Neural cell (in vitro differentiated cells): ENCODE measurements around the gene CSRNP3. TPM values are rescaled to one million over a fixed set of nuclear protein-coding genes. Genes with fewer than 3 reads are reported as not detected.
A peak's percentile ranks its signal among the peaks of the same experiment; 100 is the strongest.

Experiments used
- H2AFZ ChIP-seq: fragments of 200-600, 300-800 bp; sonication (generic), shearing (Covaris generic); 2 replicates; pipeline ENCODE4 v1.6.0; 2014; ENCODE audit warnings: low read depth, mild to moderate bottlenecking, antibody characterized with exemption, low read length, moderate library complexity
- H3F3A ChIP-seq: fragments of 200-600 bp; shearing (Covaris generic); 2 replicates; pipeline ENCODE4 v1.6.1; 2016; ENCODE audit warnings: mild to moderate bottlenecking, moderate library complexity, mixed read lengths, antibody characterized with exemption, low read length; ENCODE audit not compliant: insufficient read depth, poor library complexity, severe bottlenecking
- H3K27ac ChIP-seq: fragments of 200-600, 300-800 bp; sonication (generic), shearing (Covaris generic); 2 replicates; pipeline ENCODE4 v1.5.1; 2014; ENCODE audit warnings: mild to moderate bottlenecking, low read length, moderate library complexity
- H3K27me3 ChIP-seq: fragments of 300-800, 200-600 bp; sonication (generic), shearing (Covaris generic); 2 replicates; pipeline ENCODE4 v1.6.0; 2014; ENCODE audit warnings: mild to moderate bottlenecking, low read depth, low read length, moderate library complexity; ENCODE audit not compliant: insufficient read depth
- H3K36me3 ChIP-seq: fragments of 300-800, 200-600 bp; sonication (generic), shearing (Covaris generic); 2 replicates; pipeline ENCODE4 v1.5.1; 2014; ENCODE audit warnings: mild to moderate bottlenecking, antibody characterized with exemption, low read length, moderate library complexity; ENCODE audit not compliant: insufficient read depth
- H3K4me2 ChIP-seq: fragments of 300-800, 200-600 bp; sonication (generic), shearing (Covaris generic); 2 replicates; pipeline ENCODE4 v1.6.0; 2014; ENCODE audit warnings: mild to moderate bottlenecking, low read length
- H3K4me3 ChIP-seq: fragments of 300-800, 200-600 bp; sonication (generic), shearing (Covaris generic); 2 replicates; pipeline ENCODE4 v1.5.1; 2014; ENCODE audit warnings: mild to moderate bottlenecking, low read length, moderate library complexity
- H3K79me2 ChIP-seq: fragments of 200-600 bp; shearing (Covaris generic); replicated peaks from 2 replicates; pipeline ENCODE4 v1.6.0; 2014; ENCODE audit warnings: mild to moderate bottlenecking, low read length, moderate library complexity; ENCODE audit not compliant: insufficient read depth
- H3K9ac ChIP-seq: fragments of 300-800, 200-600 bp; sonication (generic), shearing (Covaris generic); 2 replicates; pipeline ENCODE4 v1.6.1; 2016; ENCODE audit warnings: mild to moderate bottlenecking, low read length, mixed read lengths
- H3K9me2 ChIP-seq: fragments of 200-600 bp; shearing (Covaris generic); 2 replicates; pipeline ENCODE4 v1.6.1; 2016; ENCODE audit warnings: mild to moderate bottlenecking, low read length, mixed read lengths; ENCODE audit not compliant: insufficient read depth
- H3K9me3 ChIP-seq: fragments of 200-600, 300-800 bp; sonication (generic), shearing (Covaris generic); 2 replicates; pipeline ENCODE4 v1.6.1; 2016; ENCODE audit warnings: mild to moderate bottlenecking, mixed run types, low read length, moderate library complexity, mixed read lengths
- H4K20me1 ChIP-seq: fragments of 200-600 bp; shearing (Covaris generic); 2 replicates; pipeline ENCODE4 v1.6.1; 2016; ENCODE audit warnings: mild to moderate bottlenecking, mixed run types; ENCODE audit not compliant: insufficient read depth
- CTCF ChIP-seq: fragments of 450-650 bp; IDR thresholded peaks from 2 replicates; pipeline ENCODE4 v1.5.1; 2014; ENCODE audit warnings: antibody characterized with exemption, mild to moderate bottlenecking, moderate library complexity; ENCODE audit not compliant: poor library complexity, severe bottlenecking
- EP300 ChIP-seq: fragments of 450-650 bp; conservative IDR thresholded peaks from 2 replicates; pipeline ENCODE4 v1.6.1; 2014; ENCODE audit warnings: antibody characterized with exemption, mild to moderate bottlenecking, moderate library complexity; ENCODE audit not compliant: poor library complexity, severe bottlenecking
- EZH2 ChIP-seq: fragments of 200-600, 300-800 bp; shearing (Covaris generic), sonication (generic); IDR thresholded peaks from 2 replicates; pipeline ENCODE4 v1.6.1; 2014; ENCODE audit warnings: antibody characterized with exemption, low read length, borderline replicate concordance, mild to moderate bottlenecking; ENCODE audit not compliant: insufficient read depth, poor library complexity, severe bottlenecking
- MXI1 ChIP-seq: fragments of 450-650 bp; conservative IDR thresholded peaks from 2 replicates; pipeline ENCODE4 v1.6.1; 2014; ENCODE audit warnings: antibody characterized with exemption, mild to moderate bottlenecking; ENCODE audit not compliant: poor library complexity, severe bottlenecking
- POLR2AphosphoS5 ChIP-seq: IDR thresholded peaks from 2 replicates; pipeline ENCODE4 v1.6.1; 2012
- RAD21 ChIP-seq: fragments of 450-650 bp; conservative IDR thresholded peaks from 2 replicates; pipeline ENCODE4 v1.6.1; 2014; ENCODE audit warnings: antibody characterized with exemption, mild to moderate bottlenecking, moderate library complexity
- REST ChIP-seq: IDR thresholded peaks from 2 replicates; pipeline ENCODE4 v1.6.1; 2012; ENCODE audit warnings: borderline replicate concordance
- SMC3 ChIP-seq: fragments of 450-650 bp; conservative IDR thresholded peaks from 2 replicates; pipeline ENCODE4 v1.6.1; 2014; ENCODE audit warnings: antibody characterized with exemption, mild to moderate bottlenecking, moderate library complexity; ENCODE audit not compliant: poor library complexity
- TAF1 ChIP-seq: IDR thresholded peaks from 2 replicates; pipeline ENCODE4 v1.6.1; 2012; ENCODE audit warnings: low read depth
- polyA plus RNA-seq: library from polyadenylated mRNA; depleted of rRNA; stranded (reverse); fragments of >200 nt; gene quantifications from 2 replicates; pipeline ENCODE4 v1.2.3, GENCODE V29; 2014

CSRNP3 gene
- polyA plus RNA-seq, 1 donor from 2014 or later: 66.6 TPM

GRCh38 chr2:165467921-165468320 is 1.6 kb upstream of the CSRNP3 start:
- Histone ChIP-seq H3K79me2 (peaks cover 34% of the 10 kb centered on the region), H3K9ac (no peak overlapping the region), H3K27me3 (no peaks in the 10 kb centered on the region), H3K9me2 (no peaks in the 10 kb centered on the region), H2AFZ (no peak overlapping the region), H3K4me2 (no peak overlapping the region), H3K9me3 (no peaks in the 10 kb centered on the region), H4K20me1 (no peaks in the 10 kb centered on the region), H3K27ac (no peak overlapping the region), H3K4me3 (no peak overlapping the region), H3K36me3 (no peaks in the 10 kb centered on the region), H3F3A (peaks cover 4% of the 10 kb centered on the region)
- no peak for TF ChIP-seq EZH2
- TF ChIP-seq RAD21: no peak
- no peak for TF ChIP-seq CTCF
- TF ChIP-seq POLR2AphosphoS5: no peak
- no peak for TF ChIP-seq EP300
- no peak for TF ChIP-seq REST
- TF ChIP-seq SMC3: no peak
- TF ChIP-seq MXI1: no peak
- TF ChIP-seq TAF1: no peak

GRCh38 chr2:165470361-165470760 is 863 bp downstream of the CSRNP3 start:
- H3K4me2 ChIP-seq: peak overlapping the region; percentile 84
- no peaks in the 10 kb centered on the region for H3K9me2 ChIP-seq
- peak overlapping the region; percentile 67 for H3K4me3 ChIP-seq
- TF ChIP-seq RAD21: no peak
- no peak for TF ChIP-seq MXI1
- TF ChIP-seq POLR2AphosphoS5: no peak
- TF ChIP-seq SMC3: no peak
- peaks cover 58% of the 10 kb centered on the region for H3K79me2 ChIP-seq
- no peaks in the 10 kb centered on the region for H3K27me3 ChIP-seq
- no peaks in the 10 kb centered on the region for H3K36me3 ChIP-seq
- no peaks in the 10 kb centered on the region for H3K9me3 ChIP-seq
- peak overlapping the region; percentile 94 for H3K27ac ChIP-seq
- no peak overlapping the region for H2AFZ ChIP-seq
- no peaks in the 10 kb centered on the region for H4K20me1 ChIP-seq
- peak overlapping the region; percentile 71 for H3K9ac ChIP-seq
- peaks cover 4% of the 10 kb centered on the region for H3F3A ChIP-seq
